Kidney (tissue), 14 donors: ENCODE data around the gene PCNX1. TPM values are rescaled to one million over a fixed set of nuclear protein-coding genes. Genes with fewer than 3 reads are reported as not detected.

Experiments used
- DNase-seq, 5 donors: peaks; one replicate each; pipeline ENCODE4 v3.0.0-alpha.2; 2013 to 2020
- FAIRE-seq: peaks from 2 replicates; lab custom pipeline; 2012; peaks lifted over from hg19 to GRCh38; lab: Jason Lieb, UNC
- H3K27ac ChIP-seq, 2 donors: one replicate each; pipeline ENCODE4 v1.7.0; 2013; ENCODE audit warnings: low read depth in 2 of 2, low read length in 2 of 2, inconsistent platforms in 1 of 2
- H3K27me3 ChIP-seq: one replicate; pipeline ENCODE4 v1.7.1; 2013; ENCODE audit warnings: low read length, inconsistent platforms; ENCODE audit not compliant: control insufficient read depth, insufficient read depth
- H3K36me3 ChIP-seq, 3 donors: one replicate each; pipeline versions ENCODE4 v1.7.0 to v1.7.1; 2013; ENCODE audit warnings: low read length in 3 of 3, control low read depth in 1 of 3, inconsistent platforms in 1 of 3; ENCODE audit not compliant: insufficient read depth in 3 of 3, control insufficient read depth in 2 of 3
- H3K4me1 ChIP-seq, 3 donors: one replicate each; pipeline versions ENCODE4 v1.7.0 to v1.7.1; 2013; ENCODE audit warnings: low read length in 3 of 3, inconsistent platforms in 1 of 3, low read depth in 1 of 3; ENCODE audit not compliant: control insufficient read depth in 2 of 3, insufficient read depth in 2 of 3
- H3K4me3 ChIP-seq, 3 donors: one replicate each; pipeline versions ENCODE4 v1.7.0 to v1.8.1; 2013; ENCODE audit warnings: low read length in 3 of 3, control low read depth in 1 of 3, inconsistent platforms in 1 of 3
- H3K9ac ChIP-seq, 3 donors: one replicate each; pipeline versions ENCODE4 v1.7.0 to v1.7.1; 2013; ENCODE audit warnings: low read length in 3 of 3, control low read depth in 1 of 3, inconsistent platforms in 1 of 3
- H3K9me3 ChIP-seq, 3 donors: one replicate each; pipeline versions ENCODE4 v1.7.0 to v1.7.1; 2013; ENCODE audit warnings: low read length in 3 of 3, control low read depth in 1 of 3, inconsistent platforms in 1 of 3; ENCODE audit not compliant: control insufficient read depth in 2 of 3, insufficient read depth in 1 of 3
- intact Hi-C: fragments of 100-400 bp; cut with DNase I; formaldehyde crosslinking; loops from one replicate; pipeline ENCODE4 v1.11.1; 2022
- polyA plus RNA-seq: library from polyadenylated mRNA; stranded (reverse); fragments of 350-450 nt; fragmentation: Illumina TruSeq; extraction: RNeasy Lipid Tissue Mini Kit (QIAGEN cat#74804); gene quantifications from one replicate; pipeline ENCODE4 v1.2.3, GENCODE V29; 2014; ENCODE audit warnings: low read depth, low replicate concordance; ENCODE audit not compliant: insufficient read depth
- total RNA-seq: library from RNA; stranded (reverse); fragmentation: NEBNext Ultra II Directional; extraction: Animal tissue kit (Norgen Biotek cat#: 25700); gene quantifications from one replicate; pipeline ENCODE4 v1.2.1, GENCODE V29; 2021
- TF ChIP-seq, protein P1 (sequence below): IDR thresholded peaks from 3 replicates; pipeline ENCODE4 v1.5.1; 2012; ENCODE audit warnings: mild to moderate bottlenecking, moderate library complexity, borderline replicate concordance; ENCODE audit not compliant: insufficient read depth; ENCODE audit errors: extremely low read depth
- donor health status: control.
- donor health status: control.
- donor health status: control.
- donor health status: control.
- donor health status: control.
- donor health status: DM: yes; HTN: yes; CAD: no.
- donor health status: Normal renal cell carcinoma (clear cell type).

PCNX1 gene
- total and polyA plus RNA-seq, 2 donors from 2014 or later = 16.2 to 55.2 TPM

GRCh38 chr14:70890826-70891659 is 16.2 kb upstream of the PCNX1 start:
- TF ChIP-seq, protein P1, sequence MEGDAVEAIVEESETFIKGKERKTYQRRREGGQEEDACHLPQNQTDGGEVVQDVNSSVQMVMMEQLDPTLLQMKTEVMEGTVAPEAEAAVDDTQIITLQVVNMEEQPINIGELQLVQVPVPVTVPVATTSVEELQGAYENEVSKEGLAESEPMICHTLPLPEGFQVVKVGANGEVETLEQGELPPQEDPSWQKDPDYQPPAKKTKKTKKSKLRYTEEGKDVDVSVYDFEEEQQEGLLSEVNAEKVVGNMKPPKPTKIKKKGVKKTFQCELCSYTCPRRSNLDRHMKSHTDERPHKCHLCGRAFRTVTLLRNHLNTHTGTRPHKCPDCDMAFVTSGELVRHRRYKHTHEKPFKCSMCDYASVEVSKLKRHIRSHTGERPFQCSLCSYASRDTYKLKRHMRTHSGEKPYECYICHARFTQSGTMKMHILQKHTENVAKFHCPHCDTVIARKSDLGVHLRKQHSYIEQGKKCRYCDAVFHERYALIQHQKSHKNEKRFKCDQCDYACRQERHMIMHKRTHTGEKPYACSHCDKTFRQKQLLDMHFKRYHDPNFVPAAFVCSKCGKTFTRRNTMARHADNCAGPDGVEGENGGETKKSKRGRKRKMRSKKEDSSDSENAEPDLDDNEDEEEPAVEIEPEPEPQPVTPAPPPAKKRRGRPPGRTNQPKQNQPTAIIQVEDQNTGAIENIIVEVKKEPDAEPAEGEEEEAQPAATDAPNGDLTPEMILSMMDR = no peak
- intact Hi-C loops = no loop called here
- Histone ChIP-seq H3K27me3 (no peaks in the 10 kb centered on the region), H3K4me1 (peaks cover 0 to 5% (median 0%) of the 10 kb centered on the region in 3 donors), H3K27ac (no peak overlapping the region), H3K9ac (no peak overlapping the region), H3K4me3 (no peak overlapping the region), H3K9me3 (no peaks in the 10 kb centered on the region), H3K36me3 (no peaks in the 10 kb centered on the region)
- FAIRE-seq (no peak), DNase-seq (no peak)

- DNase-seq = no peak
- H3K36me3 ChIP-seq = no peaks in the 10 kb centered on the region
- FAIRE-seq = no peak
- H3K4me1 ChIP-seq = peaks cover 0 to 5% (median 0%) of the 10 kb centered on the region in 3 donors
- no peak overlapping the region for H3K27ac ChIP-seq
- no peak overlapping the region for H3K9ac ChIP-seq
- TF ChIP-seq, protein P1 = no peak
- H3K4me3 ChIP-seq = no peak overlapping the region
- no peaks in the 10 kb centered on the region for H3K9me3 ChIP-seq
- H3K27me3 ChIP-seq = no peaks in the 10 kb centered on the region
- intact Hi-C loops = no loop called here
These were observed 15.5 kb upstream of the PCNX1 start for GRCh38 chr14:70891737-70892136.

GRCh38 chr14:70893062-70893845 is 14.0 kb upstream of the PCNX1 start:
- no peaks in the 10 kb centered on the region for H3K27me3 ChIP-seq
- H3K9ac ChIP-seq = no peak overlapping the region
- DNase-seq = no peak
- TF ChIP-seq, protein P1 = no peak
- no peak for FAIRE-seq
- H3K4me1 ChIP-seq = no peaks in the 10 kb centered on the region
- H3K27ac ChIP-seq = no peak overlapping the region
- no peak overlapping the region for H3K4me3 ChIP-seq
- intact Hi-C loops = no loop called here
- H3K36me3 ChIP-seq = no peaks in the 10 kb centered on the region
- H3K9me3 ChIP-seq = no peaks in the 10 kb centered on the region
